ENCODE data around the gene ZBTB45. TPM values are rescaled to one million over a fixed set of nuclear protein-coding genes. Genes with fewer than 3 reads are reported as not detected.

Gene ZBTB45
- total RNA-seq = 46.5 TPM

DNA sequence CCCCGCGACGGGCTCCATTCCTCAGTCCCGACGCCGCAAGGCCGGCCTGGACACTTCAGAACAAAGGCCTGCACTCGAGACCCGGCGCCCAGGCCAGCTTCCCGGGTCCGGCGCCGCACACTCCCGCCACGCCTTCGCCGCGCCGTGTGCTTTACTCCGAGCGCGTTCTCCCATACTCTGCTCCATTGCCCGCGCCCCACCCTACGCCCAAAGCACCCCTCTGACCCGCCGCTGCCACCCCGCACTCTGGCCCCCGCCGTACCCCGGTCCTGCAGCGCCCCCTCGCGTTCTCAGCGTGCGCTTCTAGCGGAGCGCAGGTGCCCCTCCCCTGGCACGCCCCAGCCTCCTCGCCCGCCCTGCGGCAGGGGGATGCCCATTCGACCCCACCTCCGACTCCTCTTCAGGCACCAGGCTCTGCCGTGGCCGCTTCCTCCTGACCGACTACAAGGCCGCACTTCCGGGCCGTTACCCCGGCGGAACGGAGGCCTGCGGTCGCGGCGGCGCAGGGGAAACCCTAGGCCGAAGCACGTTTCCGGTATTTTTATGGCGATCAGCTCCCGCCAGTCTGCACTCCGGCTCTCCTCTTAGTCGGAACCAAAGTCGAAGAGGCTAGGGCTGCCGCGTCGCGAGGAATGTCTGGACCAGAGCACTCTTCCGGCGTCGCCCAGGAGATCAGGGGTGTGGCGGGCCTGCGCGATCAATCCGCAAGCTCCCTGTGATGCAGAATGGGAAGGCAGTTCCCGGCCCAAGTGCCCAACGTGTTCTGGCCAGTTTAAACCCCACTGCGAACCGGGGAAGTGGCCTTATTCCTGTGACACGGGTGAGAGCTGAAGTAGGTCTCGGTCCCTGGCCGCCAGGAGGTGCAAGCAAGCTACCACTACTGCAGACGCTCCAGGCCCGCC is at the start of gene ZBTB45:
Gene ZBTB45, minus strand, starts transcription at position 456 of the 902 bp plus-strand sequence. CDS start 2,137 bp downstream, outside the sequence.
- H3K36me3 ChIP-seq = peaks cover 24% of the 10 kb centered on the region in 2 donors
- TF ChIP-seq, protein P1, sequence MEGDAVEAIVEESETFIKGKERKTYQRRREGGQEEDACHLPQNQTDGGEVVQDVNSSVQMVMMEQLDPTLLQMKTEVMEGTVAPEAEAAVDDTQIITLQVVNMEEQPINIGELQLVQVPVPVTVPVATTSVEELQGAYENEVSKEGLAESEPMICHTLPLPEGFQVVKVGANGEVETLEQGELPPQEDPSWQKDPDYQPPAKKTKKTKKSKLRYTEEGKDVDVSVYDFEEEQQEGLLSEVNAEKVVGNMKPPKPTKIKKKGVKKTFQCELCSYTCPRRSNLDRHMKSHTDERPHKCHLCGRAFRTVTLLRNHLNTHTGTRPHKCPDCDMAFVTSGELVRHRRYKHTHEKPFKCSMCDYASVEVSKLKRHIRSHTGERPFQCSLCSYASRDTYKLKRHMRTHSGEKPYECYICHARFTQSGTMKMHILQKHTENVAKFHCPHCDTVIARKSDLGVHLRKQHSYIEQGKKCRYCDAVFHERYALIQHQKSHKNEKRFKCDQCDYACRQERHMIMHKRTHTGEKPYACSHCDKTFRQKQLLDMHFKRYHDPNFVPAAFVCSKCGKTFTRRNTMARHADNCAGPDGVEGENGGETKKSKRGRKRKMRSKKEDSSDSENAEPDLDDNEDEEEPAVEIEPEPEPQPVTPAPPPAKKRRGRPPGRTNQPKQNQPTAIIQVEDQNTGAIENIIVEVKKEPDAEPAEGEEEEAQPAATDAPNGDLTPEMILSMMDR (IDR thresholded peaks at IDR 0.05) = peak; percentile 76 to 94 (median 93)
- intact Hi-C loops (cut with DNase I) = loop anchor here (1.0 to 2.0 kb wide), 10 partner anchors 20 to 192 kb away; partner anchors contain the start of genes CHMP2A, RPS5, TRIM28 and ZNF132
- no peaks in the 10 kb centered on the region for H3K27me3 ChIP-seq
- peak within 1 kb of the TSS; percentile 94 to 96 for H3K27ac ChIP-seq
- H3K4me3 ChIP-seq = peak within 1 kb of the TSS; percentile 87 to 90
- DNase-seq (ENCODE audit: low spot score in 2 of 2) = peak; percentile 70 to 96
- peaks cover 20 to 29% of the 10 kb centered on the region in 2 donors for H3K4me1 ChIP-seq
- H3K9me3 ChIP-seq = no peaks in the 10 kb centered on the region

DNA sequence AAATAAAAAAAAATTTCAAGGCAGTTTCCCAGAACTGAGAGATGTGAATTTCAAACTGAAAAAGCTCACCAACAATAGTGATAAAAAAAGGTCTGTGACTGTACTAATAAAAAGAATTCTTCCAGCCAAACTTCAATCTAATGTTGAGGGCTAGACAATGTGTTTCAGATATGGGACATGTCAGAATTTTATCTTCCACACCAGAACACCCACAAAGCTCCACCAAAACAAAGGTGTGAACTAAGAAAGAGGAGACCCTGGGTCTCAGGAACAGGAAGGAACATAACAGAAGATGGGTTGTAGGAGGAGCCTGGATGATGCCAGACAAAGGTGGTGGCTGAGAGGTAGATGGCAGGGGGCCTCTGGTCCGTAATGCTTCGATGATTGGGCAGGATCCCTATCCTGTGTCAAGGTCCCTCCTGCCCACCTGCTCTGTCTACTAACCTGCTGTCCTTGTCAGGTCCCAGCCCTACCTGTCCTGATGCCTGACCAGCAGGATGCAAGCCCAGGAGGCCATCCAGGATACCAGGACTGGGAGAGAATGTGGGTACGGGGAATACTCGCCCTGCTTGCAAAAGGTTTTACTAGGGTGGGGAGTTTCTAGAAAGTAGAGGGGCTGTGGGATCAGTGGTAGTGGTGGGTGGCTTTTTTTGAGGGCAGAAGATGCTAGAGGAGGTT is 49.0 kb upstream of the ZBTB45 start:
- H3K36me3 ChIP-seq = peaks cover 3% of the 10 kb centered on the region in 2 donors
- H3K9me3 ChIP-seq = no peaks in the 10 kb centered on the region
- H3K27me3 ChIP-seq = no peaks in the 10 kb centered on the region
- no peak overlapping the region for H3K27ac ChIP-seq
- intact Hi-C loops (cut with DNase I) = no loop called here
- peaks cover 4 to 5% of the 10 kb centered on the region in 2 donors for H3K4me1 ChIP-seq
- DNase-seq (ENCODE audit: low spot score in 2 of 2) = no peak
- TF ChIP-seq, protein P1 (IDR thresholded peaks at IDR 0.05) = no peak
- H3K4me3 ChIP-seq = no peak overlapping the region

DNA sequence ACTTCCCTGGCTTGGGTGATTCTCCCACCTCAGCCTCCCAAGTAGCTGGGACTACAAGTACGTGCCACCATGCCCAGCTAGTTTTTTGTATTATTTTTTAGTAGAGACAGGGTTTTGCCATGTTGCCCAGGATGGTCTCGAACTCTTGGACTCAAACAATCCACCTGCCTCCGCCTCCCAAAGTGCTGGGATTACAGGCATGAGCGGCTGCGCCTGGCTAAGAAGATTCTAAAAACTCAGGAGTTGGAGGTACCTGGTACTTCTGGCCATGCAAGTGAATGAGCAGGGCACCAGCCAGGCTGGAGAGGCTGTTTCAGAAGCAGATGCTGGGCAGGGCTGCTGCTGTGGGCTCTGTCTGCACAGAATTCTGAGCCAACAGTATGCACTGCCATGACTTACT is 47.4 kb upstream of the ZBTB45 start:
- intact Hi-C loops (cut with DNase I) = no loop called here
- TF ChIP-seq, protein P1 (IDR thresholded peaks at IDR 0.05) = no peak
- Histone ChIP-seq H3K9me3 (no peaks in the 10 kb centered on the region), H3K27ac (no peak overlapping the region), H3K4me3 (no peak overlapping the region), H3K27me3 (no peaks in the 10 kb centered on the region), H3K4me1 (peaks cover 8 to 16% of the 10 kb centered on the region in 2 donors), H3K36me3 (peaks cover 3% of the 10 kb centered on the region in 2 donors)
- DNase-seq (ENCODE audit: low spot score in 2 of 2) = no peak

DNA sequence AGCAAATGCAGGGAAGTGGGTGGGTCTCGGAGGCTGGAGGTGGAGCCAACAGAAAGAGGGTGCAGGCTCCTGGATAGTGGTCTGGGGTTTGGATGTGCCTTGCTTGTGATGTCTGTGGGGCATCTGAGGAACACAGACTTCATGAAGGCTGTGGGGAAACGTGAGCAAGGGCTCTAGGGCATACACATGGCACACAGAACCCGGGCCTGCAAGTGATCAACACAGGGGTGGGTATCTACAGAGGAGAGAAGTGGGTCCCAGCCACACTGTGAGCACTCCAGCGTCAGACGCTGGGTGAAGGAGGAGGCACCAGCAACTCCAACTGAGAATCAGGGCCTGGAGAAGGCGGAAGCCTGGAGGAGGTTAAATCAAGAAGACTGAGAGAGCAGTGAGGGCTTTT is 44.2 kb upstream of the ZBTB45 start:
- Histone ChIP-seq H3K9me3 (no peaks in the 10 kb centered on the region), H3K4me3 (no peak overlapping the region), H3K27ac (no peak overlapping the region), H3K36me3 (no peaks in the 10 kb centered on the region), H3K4me1 (peaks cover 11 to 26% of the 10 kb centered on the region in 2 donors), H3K27me3 (no peaks in the 10 kb centered on the region)
- TF ChIP-seq, protein P1 (IDR thresholded peaks at IDR 0.05) = no peak
- no peak for DNase-seq (ENCODE audit: low spot score in 2 of 2)
- intact Hi-C loops (cut with DNase I) = no loop called here

DNA sequence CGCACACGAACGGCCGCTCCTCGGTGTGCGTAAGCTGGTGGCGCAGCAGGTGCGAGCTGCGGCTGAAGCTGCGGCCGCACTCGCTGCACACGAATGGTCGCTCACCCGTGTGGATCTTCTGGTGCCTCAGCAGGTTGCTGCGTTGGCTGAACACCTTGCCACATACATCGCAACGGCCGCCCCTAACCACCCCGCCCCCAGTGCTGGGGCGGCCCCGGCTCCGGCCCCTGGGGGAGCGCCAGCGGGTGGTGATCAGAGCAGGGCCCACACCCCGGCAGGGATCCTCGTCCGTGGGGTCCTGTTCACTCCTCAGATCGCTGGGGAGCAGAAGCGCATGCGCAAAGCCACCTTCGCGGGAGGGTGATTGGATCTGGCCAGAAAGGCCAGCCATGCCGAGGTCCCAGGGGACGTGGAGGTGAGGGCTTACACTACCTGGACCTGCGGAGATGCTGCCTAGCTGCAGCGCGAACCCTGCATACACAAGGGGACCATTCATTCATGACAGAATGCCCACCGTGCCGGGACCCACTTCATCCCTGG is 43.5 kb upstream of the ZBTB45 start:
- H3K9me3 ChIP-seq = no peaks in the 10 kb centered on the region
- no peaks in the 10 kb centered on the region for H3K27me3 ChIP-seq
- DNase-seq (ENCODE audit: low spot score in 2 of 2) = no peak
- peak overlapping the region in 1 of 2 donors; percentile 58 for H3K27ac ChIP-seq
- H3K36me3 ChIP-seq = no peaks in the 10 kb centered on the region
- TF ChIP-seq, protein P1 (IDR thresholded peaks at IDR 0.05) = no peak
- peaks cover 11 to 26% of the 10 kb centered on the region in 2 donors for H3K4me1 ChIP-seq
- peak overlapping the region; percentile 46 to 69 for H3K4me3 ChIP-seq
- intact Hi-C loops (cut with DNase I) = no loop called here
